ENCODE results near the gene GBA2.

Gene GBA2

GRCh38 chr9:35748858-35749514 is at the start of gene GBA2, which contains the start of gene RGP1:
TSS of gene GBA2 (minus strand) at chr9:35749228. CDS start at chr9:35748704, 524 bp downstream.
TSS of gene RGP1 (plus strand) at chr9:35749287. CDS start at chr9:35749756, 469 bp downstream.
- peak; percentile 85 to 91 for ATAC-seq

- no peak for ATAC-seq
Observed at GRCh38 chr9:35797311-35798109, 48.5 kb upstream of the GBA2 start.

- no peak for ATAC-seq
Observed at GRCh38 chr9:35795695-35796094, 46.7 kb upstream of the GBA2 start.

GRCh38 chr9:35793461-35793860 is 44.4 kb upstream of the GBA2 start:
- no peak for ATAC-seq

GRCh38 chr9:35792826-35793225 is 43.8 kb upstream of the GBA2 start:
- no peak for ATAC-seq

GRCh38 chr9:35792024-35792813 is 43.2 kb upstream of the GBA2 start:
- ATAC-seq, result no peak

- ATAC-seq, result no peak
Observed at GRCh38 chr9:35791297-35791921, 42.4 kb upstream of the GBA2 start, which contains the start of gene NPR2. TSS of gene NPR2 (plus strand) at chr9:35791591. CDS start at chr9:35792409, 818 bp downstream.

GRCh38 chr9:35790385-35791296 is 41.6 kb upstream of the GBA2 start:
- peak; percentile 80 to 90 for ATAC-seq

- ATAC-seq, result no peak
Observed at GRCh38 chr9:35790025-35790384, 41.0 kb upstream of the GBA2 start.

GRCh38 chr9:35789541-35789940 is 40.5 kb upstream of the GBA2 start:
- ATAC-seq, result no peak

- ATAC-seq, result no peak
Observed at GRCh38 chr9:35783418-35783817, 34.4 kb upstream of the GBA2 start.

GRCh38 chr9:35781066-35781465 is 32.0 kb upstream of the GBA2 start:
- no peak for ATAC-seq

GRCh38 chr9:35778496-35778895 is 29.5 kb upstream of the GBA2 start:
- no peak for ATAC-seq

GRCh38 chr9:35776018-35776417 is 27.0 kb upstream of the GBA2 start:
- ATAC-seq, result peak in 1 of 2 donors; percentile 45

- no peak for ATAC-seq
Observed at GRCh38 chr9:35774907-35775635, 26.0 kb upstream of the GBA2 start.

- no peak for ATAC-seq
Observed at GRCh38 chr9:35771943-35772342, 22.9 kb upstream of the GBA2 start.

- no peak for ATAC-seq
Observed at GRCh38 chr9:35771534-35771933, 22.5 kb upstream of the GBA2 start.

- ATAC-seq, result no peak
Observed at GRCh38 chr9:35771075-35771433, 22.0 kb upstream of the GBA2 start.

GRCh38 chr9:35769763-35770162 is 20.7 kb upstream of the GBA2 start:
- no peak for ATAC-seq

GRCh38 chr9:35767458-35767857 is 18.4 kb upstream of the GBA2 start:
- ATAC-seq, result no peak

- no peak for ATAC-seq
Observed at GRCh38 chr9:35766997-35767396, 18.0 kb upstream of the GBA2 start.
